ENCODE measurements around the gene MAP3K14. TPM values are rescaled to one million over a fixed set of nuclear protein-coding genes. Genes with fewer than 3 reads are reported as not detected.
"Not testable (repeated sequence)": the region's sequence is repeated elsewhere in the genome, so short reads cannot be mapped to it uniquely, and the experiment has no call there.

Gene MAP3K14
- total RNA-seq, 4 donors from 2014 or later = 3.7 to 14.7 (median 6.7) TPM

GRCh38 chr17:45258981-45259380 lies 57.8 kb downstream of the MAP3K14 start:
- H3K9me3 ChIP-seq = no peaks in the 10 kb centered on the region
- H3K36me3 ChIP-seq = peaks cover 4 to 11% (median 10%) of the 10 kb centered on the region in 3 donors
- WGBS, 2 donors = 54 to 73% methylated on average over 4 of the region's 5 CpGs
- no peak for DNase-seq
- H3K27me3 ChIP-seq = no peaks in the 10 kb centered on the region
- H3K27ac ChIP-seq = no peak overlapping the region
- intact Hi-C loops (cut with DNase I) = no loop called here
- H3K4me1 ChIP-seq = peaks cover 14 to 28% (median 17%) of the 10 kb centered on the region in 3 donors
- no peak overlapping the region for H3K4me3 ChIP-seq
- no peak for TF ChIP-seq CTCF (IDR thresholded peaks at IDR 0.05)
- no peak for TF ChIP-seq POLR2A (IDR thresholded peaks at IDR 0.05)

GRCh38 chr17:45257115-45257514 lies 59.7 kb downstream of the MAP3K14 start:
- intact Hi-C loops (cut with DNase I) = no loop called here
- H3K27me3 ChIP-seq = no peaks in the 10 kb centered on the region
- peaks cover under 1 to 14% (median 6%) of the 10 kb centered on the region in 3 donors for H3K4me1 ChIP-seq
- H3K4me3 ChIP-seq = no peak overlapping the region
- no peak for DNase-seq
- 81 to 85% methylated on average over 13 to 15 of the region's 16 CpGs for WGBS, 2 donors
- no peaks in the 10 kb centered on the region for H3K9me3 ChIP-seq
- H3K27ac ChIP-seq = no peak overlapping the region
- TF ChIP-seq CTCF (IDR thresholded peaks at IDR 0.05) = no peak
- TF ChIP-seq POLR2A (IDR thresholded peaks at IDR 0.05) = no peak
- H3K36me3 ChIP-seq = no peaks in the 10 kb centered on the region

GRCh38 chr17:45256114-45256966 lies 60.5 kb downstream of the MAP3K14 start:
- WGBS, 2 donors = 47 to 77% methylated on average over 4 to 7 of the region's 14 CpGs
- intact Hi-C loops (cut with DNase I) = no loop called here
- H3K4me1 ChIP-seq = peaks cover 0 to 11% (median 0%) of the 10 kb centered on the region in 3 donors
- TF ChIP-seq CTCF (IDR thresholded peaks at IDR 0.05) (no peak), POLR2A (IDR thresholded peaks at IDR 0.05) (no peak)
- H3K27ac ChIP-seq = no peak overlapping the region
- no peak for DNase-seq
- H3K4me3 ChIP-seq = no peak overlapping the region
- H3K27me3 ChIP-seq = no peaks in the 10 kb centered on the region
- H3K9me3 ChIP-seq = no peaks in the 10 kb centered on the region
- H3K36me3 ChIP-seq = no peaks in the 10 kb centered on the region

- H3K4me1 ChIP-seq = peaks cover 0 to 10% (median 0%) of the 10 kb centered on the region in 3 donors
- H3K27ac ChIP-seq = no peak overlapping the region
- DNase-seq = no peak
- no peaks in the 10 kb centered on the region for H3K9me3 ChIP-seq
- H3K36me3 ChIP-seq = peaks cover 0 to 3% (median 0%) of the 10 kb centered on the region in 3 donors
- WGBS, 2 donors = 89 to 91% methylated on average over 3 to 6 of the region's 8 CpGs
- intact Hi-C loops (cut with DNase I) = no loop called here
- no peak for TF ChIP-seq CTCF (IDR thresholded peaks at IDR 0.05)
- TF ChIP-seq POLR2A (IDR thresholded peaks at IDR 0.05) = no peak
- H3K4me3 ChIP-seq = no peak overlapping the region
- no peaks in the 10 kb centered on the region for H3K27me3 ChIP-seq
These were observed 61.5 kb downstream of the MAP3K14 start for GRCh38 chr17:45255358-45255757.

GRCh38 chr17:45253879-45254278 lies 62.9 kb downstream of the MAP3K14 start:
- intact Hi-C loops (cut with DNase I) = no loop called here

GRCh38 chr17:45253237-45253636 lies 63.6 kb downstream of the MAP3K14 start:
- DNase-seq; H3K27ac ChIP-seq; H3K9me3 ChIP-seq; intact Hi-C loops (cut with DNase I); H3K27me3 ChIP-seq; H3K4me3 ChIP-seq; H3K36me3 ChIP-seq: not testable (repeated sequence)
- 85 to 91% methylated on average over 4 to 7 of the region's 7 CpGs for WGBS, 2 donors
- peaks cover 0 to 18% (median 5%) of the 10 kb centered on the region in 3 donors for H3K4me1 ChIP-seq

More at GRCh38 chr17:45253879-45254278, 62.9 kb downstream of the MAP3K14 start:
- H3K4me3 ChIP-seq = no peak overlapping the region
- peaks cover 0 to 3% (median 0%) of the 10 kb centered on the region in 3 donors for H3K36me3 ChIP-seq
- 100% methylated on average over 1 to 2 of the region's 4 CpGs for WGBS, 2 donors
- peaks cover 0 to 12% (median under 1%) of the 10 kb centered on the region in 3 donors for H3K4me1 ChIP-seq
- H3K27ac ChIP-seq = no peak overlapping the region
- no peak for DNase-seq
- H3K9me3 ChIP-seq = no peaks in the 10 kb centered on the region
- TF ChIP-seq POLR2A (IDR thresholded peaks at IDR 0.05) = no peak
- TF ChIP-seq CTCF (IDR thresholded peaks at IDR 0.05) = no peak
- no peaks in the 10 kb centered on the region for H3K27me3 ChIP-seq

Data from esophagus squamous epithelium (tissue), 5 donors.